GM11168 (cell line): ENCODE data around the gene TNNT3.

Experiments
- in situ Hi-C: fragments of 300-500 bp; cut with MboI; formaldehyde crosslinking; loops from one replicate; pipeline ENCODE4 v1.12.0; 2022; ENCODE audit warnings: low sequenced_read_pairs; ENCODE audit not compliant: unreplicated experiment

TNNT3 gene

DNA sequence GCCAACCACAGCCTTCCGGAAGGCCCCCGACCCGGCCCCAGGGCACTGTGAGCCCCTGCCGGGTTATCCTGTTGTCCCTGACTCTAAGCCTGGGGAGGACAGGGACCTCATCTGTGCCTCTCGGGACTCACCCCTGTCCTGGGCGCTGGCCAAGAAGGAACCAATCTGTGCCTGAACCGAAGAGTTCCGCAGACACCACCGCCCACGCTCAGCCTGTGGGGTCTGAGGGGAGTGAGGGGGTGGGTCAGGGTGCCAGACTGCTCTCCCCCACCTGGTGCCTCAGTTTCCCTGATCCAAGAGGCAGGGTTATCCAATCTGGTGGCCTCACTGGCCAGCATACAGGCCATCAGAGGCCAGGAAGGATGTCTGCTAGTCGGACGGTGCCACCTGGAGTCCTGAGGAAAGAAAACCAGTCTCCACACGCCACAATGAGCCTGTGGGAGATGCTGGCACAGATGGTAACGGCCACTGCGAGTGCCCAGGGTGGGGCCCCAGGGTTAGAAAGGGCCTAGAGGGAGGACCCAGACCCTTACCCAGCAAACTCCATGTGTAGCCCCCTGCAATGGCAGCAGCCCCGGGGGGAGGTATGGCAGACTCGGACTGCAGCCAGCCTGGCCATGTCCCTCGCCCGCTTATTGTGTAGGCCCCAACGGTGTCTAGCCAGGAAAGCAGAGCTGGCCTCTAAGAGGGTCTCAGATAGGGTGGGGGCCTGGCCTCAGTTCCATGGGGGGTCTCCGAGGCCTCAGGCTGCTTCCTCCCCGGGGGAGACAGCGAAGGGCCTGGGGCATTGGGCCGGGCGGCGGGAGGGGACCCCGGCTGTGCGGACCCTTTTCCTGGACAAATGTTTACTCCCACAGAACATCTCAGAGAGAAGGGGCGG lies 827 bp upstream of the TNNT3 start:
- in situ Hi-C loops: loop anchor here (5.0 kb wide), 1 partner anchor 66 kb away; the partner anchor contains the start of gene LSP1

DNA sequence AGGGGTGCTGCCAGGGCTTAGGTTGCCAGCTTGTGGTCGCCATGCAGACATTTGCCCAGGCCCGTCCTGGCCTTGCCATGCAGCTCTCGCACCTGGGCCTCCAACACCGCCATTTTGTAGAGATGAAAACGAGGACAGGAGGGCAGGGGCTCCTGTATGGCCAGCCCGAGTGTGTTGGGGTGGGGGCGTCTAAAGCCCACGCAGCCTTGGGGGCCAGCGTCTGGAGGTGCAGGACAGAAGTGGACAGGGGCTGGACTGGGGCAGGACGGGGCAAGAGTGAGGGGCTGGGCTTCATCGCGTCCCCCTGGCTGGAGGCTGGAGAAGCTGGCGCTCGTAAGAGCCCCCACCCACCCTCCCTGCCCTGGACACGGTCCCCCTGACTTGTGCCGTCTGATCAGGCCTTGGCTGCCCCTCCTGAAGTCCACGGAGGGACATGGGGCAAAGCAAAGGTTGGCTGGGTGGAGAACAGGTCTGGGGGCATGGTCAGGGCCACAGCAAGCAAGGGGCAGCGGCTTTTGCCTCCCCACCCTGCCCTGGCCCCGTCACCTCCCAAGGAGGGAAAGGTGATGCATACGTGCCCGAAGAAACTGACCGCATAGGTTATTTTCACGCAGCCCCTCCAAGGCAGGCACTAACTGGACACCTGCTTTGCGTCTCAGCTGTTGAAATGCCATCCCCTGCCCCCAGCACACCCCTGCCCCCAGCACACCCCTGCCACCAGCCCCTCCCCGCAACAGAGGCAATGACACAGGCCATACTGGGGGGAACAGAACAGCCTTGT lies 815 bp downstream of the TNNT3 start:
- in situ Hi-C loops: no loop called here

DNA sequence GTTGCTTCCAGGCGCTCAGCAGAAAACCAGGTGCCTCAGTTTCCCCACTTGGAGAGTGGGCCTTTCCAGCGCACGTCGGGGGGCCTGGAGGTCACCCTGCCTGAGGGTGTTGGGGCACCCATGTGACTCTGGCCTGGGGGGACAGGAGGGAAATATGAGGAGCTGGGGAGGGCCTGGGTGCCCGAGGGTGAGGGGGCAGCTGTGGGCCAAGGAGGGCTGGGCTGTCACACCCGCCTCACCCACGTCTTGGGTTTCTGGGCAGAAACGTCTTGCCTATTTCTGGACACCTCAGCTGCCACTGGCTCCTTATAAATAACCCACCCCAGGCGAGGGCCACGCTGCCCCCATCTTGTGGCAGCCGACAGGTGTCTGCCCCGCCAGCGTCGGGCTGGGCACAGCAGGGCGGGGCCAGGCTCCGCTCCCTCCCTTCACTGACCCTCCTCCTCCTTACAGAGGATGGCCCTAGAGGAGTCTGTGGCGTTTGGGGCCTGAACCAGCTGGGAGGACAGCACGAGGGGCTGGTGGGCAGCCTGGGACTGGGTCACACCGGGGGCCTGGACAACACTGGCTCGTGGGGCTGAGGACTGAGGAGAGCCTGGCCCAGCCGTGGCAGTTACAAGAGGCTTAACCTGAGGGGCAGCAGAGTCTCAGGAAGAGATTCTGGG lies 1.5 kb downstream of the TNNT3 start:
- in situ Hi-C loops: no loop called here

DNA sequence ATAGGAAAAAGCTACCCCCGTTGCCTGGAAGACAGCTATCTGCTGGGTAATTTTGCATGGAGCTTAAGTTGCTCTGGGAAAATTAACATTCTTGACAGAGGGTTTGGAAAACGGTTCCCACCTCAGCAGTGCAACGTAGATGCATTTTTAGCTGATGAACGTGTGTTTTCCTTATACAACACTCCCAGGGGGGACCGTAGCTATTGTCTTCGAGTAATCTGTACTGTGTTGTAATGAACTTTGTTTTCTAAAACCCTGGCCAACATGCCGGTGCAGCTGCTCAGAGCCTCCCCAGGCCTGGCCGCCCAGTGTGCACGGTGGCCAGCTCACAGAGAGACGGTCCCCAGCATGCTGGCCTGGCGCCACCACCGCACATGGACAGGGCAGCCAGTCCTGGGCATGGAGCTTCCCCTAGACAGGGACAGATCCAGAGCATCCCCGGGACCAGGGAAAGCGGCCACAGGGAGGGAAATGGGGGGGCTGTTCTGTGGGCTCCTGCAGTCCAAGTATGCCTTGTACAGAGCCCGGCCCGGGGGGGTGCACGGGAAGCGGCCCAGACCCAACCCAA lies 2.2 kb downstream of the TNNT3 start:
- in situ Hi-C loops: no loop called here

DNA sequence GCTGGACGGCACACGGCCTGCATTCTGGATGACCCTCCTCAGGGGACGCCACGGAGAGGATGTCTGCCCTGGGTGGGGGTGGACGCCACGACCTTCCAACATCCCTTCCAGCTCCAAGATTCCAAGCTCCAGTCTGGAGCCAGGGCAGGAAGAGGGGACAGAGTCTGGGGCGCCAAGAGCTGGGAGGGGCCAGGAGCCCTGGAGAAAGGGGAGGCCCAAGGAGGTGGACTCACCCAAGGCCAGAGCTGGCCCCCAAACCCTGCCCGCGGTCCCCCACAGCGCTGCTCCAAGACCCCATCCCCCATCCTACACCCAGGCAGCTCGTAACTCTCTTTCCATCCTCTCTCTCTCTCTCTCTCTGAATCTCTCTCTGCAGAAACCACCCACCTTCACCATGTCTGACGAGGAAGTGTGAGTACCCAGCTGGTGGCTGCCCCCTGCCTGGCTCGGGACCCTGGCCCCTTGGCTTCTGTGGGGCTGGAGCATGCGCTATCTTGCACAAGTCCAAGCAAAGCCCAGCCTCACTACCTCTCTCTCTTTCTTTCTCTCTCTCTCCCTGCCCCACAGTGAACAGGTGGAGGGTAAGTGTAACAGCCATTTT lies 3.1 kb downstream of the TNNT3 start:
- in situ Hi-C loops: no loop called here

DNA sequence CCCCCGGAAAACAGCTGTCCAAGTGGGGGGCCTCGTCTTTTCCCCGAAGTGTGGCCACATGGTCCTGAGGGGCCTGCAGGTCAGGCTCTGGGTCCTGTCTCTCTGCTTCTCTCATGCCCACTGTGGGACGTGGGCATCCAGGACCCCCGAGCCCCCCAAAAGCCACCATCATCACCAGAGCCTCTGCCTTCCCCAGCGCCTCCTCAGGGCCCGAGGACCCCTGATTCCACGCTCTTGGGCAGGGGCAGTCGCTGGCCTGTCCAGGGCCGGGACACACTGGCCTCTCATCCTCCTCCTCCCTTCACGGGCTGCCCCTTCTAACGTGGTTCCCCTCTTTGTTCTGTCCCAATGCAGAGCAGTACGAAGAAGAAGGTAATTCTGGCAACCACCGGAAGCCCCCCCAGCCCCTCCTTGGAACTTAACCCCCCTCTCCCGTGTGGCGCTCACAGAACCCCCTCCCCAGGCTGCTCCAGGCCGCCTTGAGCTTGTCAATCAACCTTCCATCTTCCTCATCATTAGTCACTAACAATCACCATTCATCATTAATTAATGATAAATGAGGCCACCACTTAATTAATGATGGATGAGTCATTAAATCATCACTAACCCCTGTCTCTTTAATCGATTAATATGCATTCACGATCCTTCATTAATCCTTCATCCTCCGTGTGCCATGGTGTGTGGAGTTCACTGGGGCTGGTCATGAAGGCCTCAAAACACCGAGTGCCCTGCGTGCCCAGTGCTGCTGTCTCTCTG lies 3.9 kb downstream of the TNNT3 start:
- in situ Hi-C loops: no loop called here

DNA sequence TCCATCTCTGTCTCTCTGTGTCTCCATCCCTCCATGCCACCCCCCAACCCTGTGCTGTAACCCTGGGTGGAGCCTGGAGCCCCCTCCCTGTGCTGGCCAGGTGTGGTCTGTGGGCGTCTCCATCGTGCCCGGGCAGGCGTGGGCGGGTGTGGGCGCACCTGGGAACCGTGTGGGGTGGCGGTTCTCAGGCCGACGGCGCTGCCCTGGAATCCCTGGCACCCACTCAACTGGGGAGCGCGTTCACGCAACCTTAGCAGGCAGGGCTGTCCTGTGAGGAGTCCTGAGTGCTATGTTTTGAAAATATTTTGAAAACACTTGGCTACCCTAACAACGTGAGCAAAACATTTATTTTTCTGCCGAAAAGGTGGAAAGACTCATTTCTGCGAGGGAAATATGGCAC lies 4.7 kb downstream of the TNNT3 start:
- in situ Hi-C loops: no loop called here

DNA sequence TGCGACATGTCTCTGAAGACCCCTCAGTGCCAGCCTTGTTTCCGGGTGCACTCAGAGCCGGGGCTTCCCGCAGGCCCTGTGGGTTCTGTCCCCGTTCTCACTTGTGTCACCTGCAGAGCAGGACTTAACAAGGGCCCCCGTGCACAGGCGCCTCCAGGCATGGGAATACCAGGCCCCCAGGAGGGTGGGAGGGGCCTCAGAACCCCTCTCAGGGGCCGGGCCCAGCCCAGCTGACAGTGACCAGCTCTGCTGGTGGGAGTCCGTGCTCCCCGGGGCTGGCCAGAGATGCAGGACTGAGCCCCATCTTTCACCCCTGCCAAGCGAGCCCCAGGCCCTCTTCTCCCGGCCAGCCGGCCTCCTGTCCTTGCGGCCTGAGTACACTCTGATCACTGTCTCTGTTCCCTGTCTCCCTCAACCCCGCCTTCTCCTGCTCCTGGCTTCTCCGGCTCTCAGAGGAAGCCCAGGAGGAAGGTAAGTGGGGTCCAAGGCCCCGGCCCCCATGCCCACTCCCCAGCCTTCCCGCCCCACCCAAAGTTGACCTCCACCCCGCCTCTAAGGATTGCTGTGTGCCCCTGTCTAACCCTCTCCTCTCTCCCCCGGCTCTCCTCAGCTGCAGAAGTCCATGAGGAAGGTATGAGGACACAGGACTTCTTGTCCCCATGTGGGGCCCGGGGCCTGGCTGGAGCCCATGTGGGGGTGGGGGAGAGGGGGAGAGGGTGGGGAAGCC lies 5.3 kb downstream of the TNNT3 start:
- in situ Hi-C loops: no loop called here

DNA sequence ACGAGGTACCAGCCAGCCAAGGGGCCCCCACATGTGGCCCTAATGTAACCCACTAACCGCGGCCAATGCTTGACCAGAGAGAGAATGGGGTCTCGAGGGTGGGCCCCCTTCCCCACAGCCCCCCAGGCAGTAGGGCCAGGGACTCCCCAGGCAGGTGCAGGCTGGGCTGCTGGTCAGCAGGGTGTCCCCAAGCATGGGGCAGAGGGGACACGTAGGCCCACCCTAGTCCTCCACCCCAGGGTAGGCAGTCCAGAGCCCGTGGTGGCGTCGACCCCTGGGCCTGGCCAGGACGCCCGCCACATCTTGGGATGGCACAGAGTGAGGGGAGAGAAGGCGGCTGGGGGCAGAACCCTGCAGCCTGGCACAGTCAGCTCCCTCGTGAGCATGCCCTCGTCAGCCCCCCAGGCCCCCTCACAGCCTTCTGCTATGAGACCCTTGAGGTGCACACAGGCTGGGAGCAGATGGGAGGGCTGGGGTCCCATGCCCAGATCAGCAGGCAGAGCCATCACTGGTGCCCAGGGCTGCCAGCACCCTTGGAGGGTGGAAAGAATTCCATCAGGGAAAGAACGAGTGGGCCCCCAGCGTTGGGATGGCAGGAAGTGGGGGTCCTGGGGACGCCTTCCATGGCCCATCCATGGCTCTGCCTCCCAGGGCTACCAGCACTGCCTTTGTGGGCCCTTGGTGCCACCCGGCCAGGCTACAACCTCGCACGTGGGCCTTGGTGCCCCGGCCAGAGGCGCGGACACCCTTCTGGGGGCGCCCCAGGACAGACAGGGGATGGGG lies 6.1 kb downstream of the TNNT3 start:
- in situ Hi-C loops: no loop called here

DNA sequence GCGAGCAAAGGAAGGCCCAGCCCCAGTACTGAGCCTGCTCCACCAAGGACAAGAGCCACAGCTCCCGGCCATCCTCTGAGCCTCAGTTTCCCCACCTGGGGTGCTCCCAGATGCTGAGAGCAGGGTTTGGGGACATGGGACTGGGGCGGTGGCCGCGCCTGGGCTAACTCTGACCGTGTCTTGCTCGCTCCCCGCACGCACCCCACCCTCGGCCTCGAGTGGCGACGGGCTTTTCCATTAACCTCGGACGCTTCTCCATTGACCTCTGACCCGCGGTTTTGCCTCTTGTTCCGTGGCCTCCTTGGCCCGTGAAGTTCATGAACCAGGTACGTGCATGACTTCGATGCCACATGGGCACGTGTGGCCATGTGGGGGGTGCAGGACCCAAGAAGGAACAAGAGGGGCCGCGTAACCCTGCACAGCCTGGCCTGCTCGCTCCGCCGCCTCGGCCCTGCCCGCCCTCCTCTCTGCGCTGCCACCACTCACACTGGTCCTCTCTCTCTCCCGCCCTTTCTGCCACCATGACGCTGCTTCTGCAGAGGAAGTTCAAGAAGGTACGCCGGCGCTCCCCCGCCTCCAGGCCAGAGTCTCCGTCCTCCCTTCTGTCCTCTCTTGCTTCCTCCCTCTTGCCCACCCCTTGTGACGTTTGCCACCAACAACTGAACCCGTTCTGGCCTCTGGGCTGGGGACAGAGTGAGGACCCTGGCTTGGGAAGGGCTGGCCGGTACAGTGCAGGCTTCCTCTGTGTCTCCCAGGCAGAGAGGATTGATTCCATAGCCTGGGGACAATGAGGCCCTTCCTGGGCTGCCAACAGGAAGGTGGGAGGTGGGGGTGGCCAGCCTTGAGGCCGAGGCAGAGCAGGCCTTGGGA lies 6.9 kb downstream of the TNNT3 start:
- in situ Hi-C loops: no loop called here

DNA sequence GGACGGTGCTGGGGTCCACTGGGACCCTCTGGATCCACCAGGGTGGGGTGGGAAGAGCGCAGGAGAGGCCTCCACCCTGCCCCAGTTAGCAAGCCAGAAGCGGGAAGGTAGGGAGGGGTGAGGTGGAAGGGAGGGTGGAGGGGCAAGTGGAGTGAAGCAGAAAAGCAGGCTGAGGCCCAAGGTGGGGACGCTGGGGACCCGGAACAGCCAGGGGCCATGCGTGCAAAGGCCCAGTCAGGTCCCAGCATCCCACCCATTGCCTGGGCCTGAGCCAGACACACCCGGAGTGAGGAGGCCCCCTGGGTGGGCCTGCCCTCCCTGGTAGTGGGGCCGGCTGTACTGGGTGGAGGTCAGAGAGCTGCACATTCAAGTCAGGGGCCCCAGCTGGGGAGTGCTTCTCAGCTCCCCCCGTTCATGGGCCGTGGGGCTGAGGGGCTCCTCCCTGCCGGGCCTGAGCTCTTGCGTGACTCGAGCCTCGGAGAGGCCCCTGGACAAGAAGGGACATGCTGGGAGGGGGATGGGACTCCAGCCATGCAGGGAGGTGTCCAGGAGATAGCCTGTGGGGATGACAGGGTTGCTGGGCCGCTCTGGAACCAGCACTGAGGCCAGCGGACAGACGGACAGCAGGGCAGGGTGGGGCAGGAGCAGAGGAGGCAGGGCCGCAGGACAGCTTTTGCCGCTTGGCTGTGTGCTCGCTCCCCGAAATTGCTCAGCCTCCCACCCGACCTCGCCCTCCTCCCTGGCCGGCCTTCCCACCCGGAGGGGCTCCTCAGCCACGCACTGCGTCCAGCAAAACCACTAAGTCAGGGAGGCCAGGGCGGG lies 7.7 kb downstream of the TNNT3 start:
- in situ Hi-C loops: no loop called here

DNA sequence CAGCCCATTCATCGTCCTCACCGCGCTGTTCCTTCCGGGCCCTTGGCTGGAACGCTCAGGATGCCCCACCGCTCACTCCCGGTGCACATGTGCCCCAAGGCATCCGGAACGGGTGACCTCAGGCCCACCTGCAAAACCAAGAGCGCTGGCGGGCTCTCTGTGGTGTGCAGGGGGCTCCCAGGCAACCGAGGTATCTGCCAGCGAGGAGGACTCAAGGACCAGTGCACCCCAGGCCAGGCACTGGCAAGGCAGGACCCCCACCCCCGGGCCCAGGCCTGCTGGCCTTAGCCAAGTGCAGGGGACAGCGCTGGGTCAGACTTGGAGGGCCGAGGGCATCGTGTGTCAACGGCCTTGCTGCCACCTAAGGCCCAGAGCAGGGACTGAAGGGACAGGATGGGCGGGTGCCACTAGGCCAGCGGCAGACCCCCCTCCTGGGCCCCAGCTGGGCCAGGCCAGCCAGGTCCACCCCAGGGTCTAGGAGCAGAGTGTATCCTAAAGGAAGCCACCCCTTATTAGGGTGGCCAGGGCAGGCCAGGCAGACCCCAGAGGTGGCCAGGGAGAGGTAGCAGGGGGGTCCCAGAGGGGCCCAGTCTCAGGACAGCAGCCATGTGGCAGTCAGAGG lies 8.5 kb downstream of the TNNT3 start:
- in situ Hi-C loops: no loop called here

DNA sequence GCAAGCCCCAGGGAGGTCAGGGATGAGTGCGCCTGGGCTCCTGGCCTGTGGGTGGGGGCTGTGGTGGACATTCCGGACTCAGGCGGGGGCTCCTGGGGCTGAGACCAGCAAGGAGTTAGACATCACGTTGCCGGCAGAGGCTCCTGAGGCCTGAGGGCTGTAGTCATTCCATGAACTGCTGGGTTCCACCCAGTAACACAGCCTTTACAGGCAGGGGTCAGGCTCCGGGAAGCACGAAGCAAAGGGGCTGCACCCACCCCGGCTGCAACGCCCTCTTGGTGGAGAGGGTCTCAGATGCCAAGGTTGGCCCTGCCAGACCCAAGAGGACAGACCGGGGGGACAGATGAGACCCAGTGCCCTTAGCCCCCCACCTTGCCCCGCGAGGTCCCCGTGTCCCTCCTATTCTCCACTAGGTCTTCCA lies 9.0 kb downstream of the TNNT3 start:
- in situ Hi-C loops: no loop called here

DNA sequence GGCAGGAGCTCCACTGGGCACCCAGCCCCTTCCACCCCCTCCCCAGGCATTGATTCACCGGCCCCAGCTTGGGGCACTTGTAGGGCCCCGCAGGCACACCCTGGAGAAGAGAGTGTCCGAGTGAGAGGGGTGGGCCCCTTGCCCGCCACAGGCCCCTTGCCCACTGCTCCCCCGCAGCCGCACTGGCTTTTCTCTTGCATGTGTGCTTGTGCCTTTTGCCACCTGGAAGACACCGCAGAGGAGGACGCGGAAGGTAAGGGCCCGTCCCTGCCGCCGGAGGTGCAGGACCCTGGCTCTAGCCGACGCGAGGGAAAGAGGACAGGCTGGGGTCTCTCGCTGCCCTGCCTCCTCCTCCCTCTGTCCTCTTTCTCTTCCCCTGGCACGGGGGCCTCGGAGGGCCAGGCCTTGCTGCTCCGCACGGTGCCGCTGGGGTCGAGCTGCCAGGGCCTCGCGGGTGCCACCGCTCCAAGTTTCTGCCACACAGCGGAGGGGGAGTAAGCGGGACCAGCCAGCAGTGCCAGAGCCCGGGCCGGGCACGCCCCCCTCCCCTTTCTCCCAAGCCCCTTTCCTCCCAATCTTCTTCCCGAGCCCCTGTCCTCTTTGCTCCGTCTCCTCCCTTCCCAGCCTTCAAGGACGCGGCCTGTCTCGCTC lies 9.5 kb downstream of the TNNT3 start:
- in situ Hi-C loops: no loop called here
